Kidney (tissue), 14 donors: ENCODE measurements around the gene TMEM170B. TPM values are rescaled to one million over a fixed set of nuclear protein-coding genes. Genes with fewer than 3 reads are reported as not detected.

Experiments used
- DNase-seq, 5 donors: peaks; one replicate each; pipeline ENCODE4 v3.0.0-alpha.2; 2013 to 2020
- FAIRE-seq: peaks from 2 replicates; lab custom pipeline; 2012; peaks lifted over from hg19 to GRCh38; lab: Jason Lieb, UNC
- H3K27ac ChIP-seq, 2 donors: one replicate each; pipeline ENCODE4 v1.7.0; 2013; ENCODE audit warnings: low read depth in 2 of 2, low read length in 2 of 2, inconsistent platforms in 1 of 2
- H3K27me3 ChIP-seq: one replicate; pipeline ENCODE4 v1.7.1; 2013; ENCODE audit warnings: low read length, inconsistent platforms; ENCODE audit not compliant: control insufficient read depth, insufficient read depth
- H3K36me3 ChIP-seq, 3 donors: one replicate each; pipeline versions ENCODE4 v1.7.0 to v1.7.1; 2013; ENCODE audit warnings: low read length in 3 of 3, control low read depth in 1 of 3, inconsistent platforms in 1 of 3; ENCODE audit not compliant: insufficient read depth in 3 of 3, control insufficient read depth in 2 of 3
- H3K4me1 ChIP-seq, 3 donors: one replicate each; pipeline versions ENCODE4 v1.7.0 to v1.7.1; 2013; ENCODE audit warnings: low read length in 3 of 3, inconsistent platforms in 1 of 3, low read depth in 1 of 3; ENCODE audit not compliant: control insufficient read depth in 2 of 3, insufficient read depth in 2 of 3
- H3K4me3 ChIP-seq, 3 donors: one replicate each; pipeline versions ENCODE4 v1.7.0 to v1.8.1; 2013; ENCODE audit warnings: low read length in 3 of 3, control low read depth in 1 of 3, inconsistent platforms in 1 of 3
- H3K9ac ChIP-seq, 3 donors: one replicate each; pipeline versions ENCODE4 v1.7.0 to v1.7.1; 2013; ENCODE audit warnings: low read length in 3 of 3, control low read depth in 1 of 3, inconsistent platforms in 1 of 3
- H3K9me3 ChIP-seq, 3 donors: one replicate each; pipeline versions ENCODE4 v1.7.0 to v1.7.1; 2013; ENCODE audit warnings: low read length in 3 of 3, control low read depth in 1 of 3, inconsistent platforms in 1 of 3; ENCODE audit not compliant: control insufficient read depth in 2 of 3, insufficient read depth in 1 of 3
- CTCF ChIP-seq: IDR thresholded peaks from 3 replicates; pipeline ENCODE4 v1.5.1; 2012; ENCODE audit warnings: mild to moderate bottlenecking, moderate library complexity, borderline replicate concordance; ENCODE audit not compliant: insufficient read depth; ENCODE audit errors: extremely low read depth
- intact Hi-C: fragments of 100-400 bp; cut with DNase I; formaldehyde crosslinking; loops from one replicate; pipeline ENCODE4 v1.11.1; 2022
- polyA plus RNA-seq: library from polyadenylated mRNA; stranded (reverse); fragments of 350-450 nt; fragmentation: Illumina TruSeq; extraction: RNeasy Lipid Tissue Mini Kit (QIAGEN cat#74804); gene quantifications from one replicate; pipeline ENCODE4 v1.2.3, GENCODE V29; 2014; ENCODE audit warnings: low read depth, low replicate concordance; ENCODE audit not compliant: insufficient read depth
- total RNA-seq: library from RNA; stranded (reverse); fragmentation: NEBNext Ultra II Directional; extraction: Animal tissue kit (Norgen Biotek cat#: 25700); gene quantifications from one replicate; pipeline ENCODE4 v1.2.1, GENCODE V29; 2021
- donor health status: control.
- donor health status: control.
- donor health status: control.
- donor health status: control.
- donor health status: control.
- donor health status: DM: yes; HTN: yes; CAD: no.
- donor health status: Normal renal cell carcinoma (clear cell type).

Gene TMEM170B
- total and polyA plus RNA-seq, 2 donors from 2014 or later = 2.7 to 3.7 TPM

GRCh38 chr6:11623272-11623671 is 85.7 kb downstream of the TMEM170B start:
- H3K36me3 ChIP-seq = no peaks in the 10 kb centered on the region
- DNase-seq = no peak
- no peak overlapping the region for H3K27ac ChIP-seq
- H3K9me3 ChIP-seq = no peaks in the 10 kb centered on the region
- no peak overlapping the region for H3K9ac ChIP-seq
- H3K4me3 ChIP-seq = no peak overlapping the region
- no peak for TF ChIP-seq CTCF
- intact Hi-C loops = no loop called here
- peaks cover 5 to 31% (median 16%) of the 10 kb centered on the region in 3 donors for H3K4me1 ChIP-seq
- no peak for FAIRE-seq
- H3K27me3 ChIP-seq = no peaks in the 10 kb centered on the region

GRCh38 chr6:11625302-11625701 is 87.8 kb downstream of the TMEM170B start:
- no peak for TF ChIP-seq CTCF
- Histone ChIP-seq H3K36me3 (no peaks in the 10 kb centered on the region), H3K27ac (no peak overlapping the region), H3K9ac (no peak overlapping the region), H3K4me3 (no peak overlapping the region), H3K4me1 (peaks cover 5 to 22% (median 16%) of the 10 kb centered on the region in 3 donors), H3K27me3 (no peaks in the 10 kb centered on the region), H3K9me3 (no peaks in the 10 kb centered on the region)
- FAIRE-seq (no peak), DNase-seq (no peak)
- intact Hi-C loops = no loop called here

GRCh38 chr6:11626356-11626755 is 88.8 kb downstream of the TMEM170B start:
- no peaks in the 10 kb centered on the region for H3K27me3 ChIP-seq
- TF ChIP-seq CTCF = no peak
- no peak overlapping the region for H3K4me3 ChIP-seq
- H3K36me3 ChIP-seq = no peaks in the 10 kb centered on the region
- no peaks in the 10 kb centered on the region for H3K9me3 ChIP-seq
- no peak overlapping the region for H3K27ac ChIP-seq
- DNase-seq = no peak
- H3K4me1 ChIP-seq = peaks cover 0 to 17% (median 6%) of the 10 kb centered on the region in 3 donors
- intact Hi-C loops = no loop called here
- no peak overlapping the region for H3K9ac ChIP-seq
- FAIRE-seq = no peak

- no peak for TF ChIP-seq CTCF
- Histone ChIP-seq H3K36me3 (no peaks in the 10 kb centered on the region), H3K27ac (no peak overlapping the region), H3K4me1 (peaks cover 0 to 4% (median 0%) of the 10 kb centered on the region in 3 donors), H3K4me3 (no peak overlapping the region), H3K9me3 (no peaks in the 10 kb centered on the region), H3K27me3 (no peaks in the 10 kb centered on the region), H3K9ac (no peak overlapping the region)
- intact Hi-C loops = no loop called here
- DNase-seq (no peak), FAIRE-seq (no peak)
Measured at GRCh38 chr6:11628562-11628961, 91.0 kb downstream of the TMEM170B start.
